ENCODE measurements around the gene PRKCH. TPM values are rescaled to one million over a fixed set of nuclear protein-coding genes. Genes with fewer than 3 reads are reported as not detected.

The PRKCH gene
- total RNA-seq, 2 experiments from 2014 or later: 304 to 312 TPM

- H3K9me3 Mint-ChIP-seq (ENCODE audit: low read depth): no peaks in the 10 kb centered on the region
- H3K4me1 Mint-ChIP-seq: peaks cover 77% of the 10 kb centered on the region
- CTCF ChIA-PET: interaction anchor here (1.1 kb wide), 1 partner anchor 11 kb away, joined by 3 read pairs; no protein-coding TSS in a partner anchor
- no peak overlapping the region for H3K4me3 Mint-ChIP-seq
- H3K27me3 Mint-ChIP-seq: no peaks in the 10 kb centered on the region
- DNase-seq: no peak
- H3K36me3 Mint-ChIP-seq: peaks cover 65% of the 10 kb centered on the region
- ATAC-seq: peak; percentile 43
- H3K27ac Mint-ChIP-seq: peak overlapping the region; percentile 63
Observed at GRCh38 chr14:61510736-61511557, 189.6 kb downstream of the PRKCH start.

- H3K4me1 Mint-ChIP-seq: peaks cover 77% of the 10 kb centered on the region
- peaks cover 64% of the 10 kb centered on the region for H3K36me3 Mint-ChIP-seq
- peak overlapping the region; percentile 61 for H3K27ac Mint-ChIP-seq
- H3K4me3 Mint-ChIP-seq: no peak overlapping the region
- no peaks in the 10 kb centered on the region for H3K9me3 Mint-ChIP-seq (ENCODE audit: low read depth)
- ATAC-seq (peak; percentile 42), DNase-seq (no peak)
- no peaks in the 10 kb centered on the region for H3K27me3 Mint-ChIP-seq
- CTCF ChIA-PET: interaction anchor here (1.1 to 1.5 kb wide), 2 partner anchors 10 to 14 kb away, joined by 3 read pairs; no protein-coding TSS in a partner anchor
Observed at GRCh38 chr14:61511558-61511948, 190.2 kb downstream of the PRKCH start.

- DNase-seq (no peak), ATAC-seq (no peak)
- CTCF ChIA-PET: interaction anchor here (0.7 to 1.5 kb wide), 3 partner anchors 7 to 257 kb away, joined by 3 read pairs; no protein-coding TSS in a partner anchor
- Mint-ChIP-seq H3K4me3 (no peak overlapping the region), H3K27me3 (no peaks in the 10 kb centered on the region), H3K36me3 (peaks cover 61% of the 10 kb centered on the region), H3K27ac (peak overlapping the region; percentile 61), H3K9me3 (ENCODE audit: low read depth) (no peaks in the 10 kb centered on the region), H3K4me1 (peaks cover 79% of the 10 kb centered on the region)
Observed at GRCh38 chr14:61512026-61512834, 190.9 kb downstream of the PRKCH start.

- no peaks in the 10 kb centered on the region for H3K27me3 Mint-ChIP-seq
- peaks cover 50% of the 10 kb centered on the region for H3K36me3 Mint-ChIP-seq
- DNase-seq (no peak), ATAC-seq (no peak)
- H3K4me3 Mint-ChIP-seq: no peak overlapping the region
- H3K27ac Mint-ChIP-seq: no peak overlapping the region
- H3K9me3 Mint-ChIP-seq (ENCODE audit: low read depth): no peaks in the 10 kb centered on the region
- H3K4me1 Mint-ChIP-seq: peaks cover 78% of the 10 kb centered on the region
- CTCF ChIA-PET: no interaction called here
Observed at GRCh38 chr14:61513986-61514830, 192.8 kb downstream of the PRKCH start.

- CTCF ChIA-PET: interaction anchor here (1.0 kb wide), 1 partner anchor 322 kb away, joined by 3 read pairs; no protein-coding TSS in a partner anchor
- peaks cover 49% of the 10 kb centered on the region for H3K36me3 Mint-ChIP-seq
- ATAC-seq (no peak), DNase-seq (no peak)
- no peaks in the 10 kb centered on the region for H3K9me3 Mint-ChIP-seq (ENCODE audit: low read depth)
- no peaks in the 10 kb centered on the region for H3K27me3 Mint-ChIP-seq
- no peak overlapping the region for H3K4me3 Mint-ChIP-seq
- peaks cover 72% of the 10 kb centered on the region for H3K4me1 Mint-ChIP-seq
- H3K27ac Mint-ChIP-seq: no peak overlapping the region
Observed at GRCh38 chr14:61514927-61515326, 193.5 kb downstream of the PRKCH start.

- ATAC-seq (no peak), DNase-seq (no peak)
- peaks cover 68% of the 10 kb centered on the region for H3K4me1 Mint-ChIP-seq
- peaks cover 52% of the 10 kb centered on the region for H3K36me3 Mint-ChIP-seq
- H3K4me3 Mint-ChIP-seq: no peak overlapping the region
- H3K9me3 Mint-ChIP-seq (ENCODE audit: low read depth): no peaks in the 10 kb centered on the region
- CTCF ChIA-PET: interaction anchor here (1.0 kb wide), 1 partner anchor 322 kb away, joined by 3 read pairs; no protein-coding TSS in a partner anchor
- no peaks in the 10 kb centered on the region for H3K27me3 Mint-ChIP-seq
- peak overlapping the region; percentile 27 for H3K27ac Mint-ChIP-seq
Observed at GRCh38 chr14:61515436-61516117, 194.2 kb downstream of the PRKCH start.

- Mint-ChIP-seq H3K4me1 (peaks cover 62% of the 10 kb centered on the region), H3K27me3 (no peaks in the 10 kb centered on the region), H3K9me3 (ENCODE audit: low read depth) (no peaks in the 10 kb centered on the region), H3K4me3 (no peak overlapping the region), H3K27ac (no peak overlapping the region), H3K36me3 (peaks cover 53% of the 10 kb centered on the region)
- no peak for DNase-seq
- CTCF ChIA-PET: no interaction called here
- ATAC-seq: no peak
Observed at GRCh38 chr14:61516118-61516743, 194.9 kb downstream of the PRKCH start.

GRCh38 chr14:61516964-61517653 is 195.7 kb downstream of the PRKCH start:
- DNase-seq (no peak), ATAC-seq (no peak)
- Mint-ChIP-seq H3K4me1 (peaks cover 57% of the 10 kb centered on the region), H3K27me3 (no peaks in the 10 kb centered on the region), H3K27ac (peak overlapping the region; percentile 11), H3K9me3 (ENCODE audit: low read depth) (no peaks in the 10 kb centered on the region), H3K36me3 (peaks cover 58% of the 10 kb centered on the region), H3K4me3 (no peak overlapping the region)
- CTCF ChIA-PET: no interaction called here

- ATAC-seq (no peak), DNase-seq (no peak)
- Mint-ChIP-seq H3K36me3 (peaks cover 62% of the 10 kb centered on the region), H3K27me3 (no peaks in the 10 kb centered on the region), H3K9me3 (ENCODE audit: low read depth) (no peaks in the 10 kb centered on the region), H3K27ac (peak overlapping the region; percentile 52), H3K4me1 (peaks cover 64% of the 10 kb centered on the region), H3K4me3 (no peak overlapping the region)
- CTCF ChIA-PET: interaction anchor here (0.6 kb wide), 1 partner anchor 319 kb away, joined by 5 read pairs; no protein-coding TSS in a partner anchor
Observed at GRCh38 chr14:61517911-61518384, 196.6 kb downstream of the PRKCH start.

GRCh38 chr14:61518403-61518802 is 197.0 kb downstream of the PRKCH start:
- Mint-ChIP-seq H3K4me1 (peaks cover 65% of the 10 kb centered on the region), H3K27ac (peak overlapping the region; percentile 52), H3K27me3 (no peaks in the 10 kb centered on the region), H3K9me3 (ENCODE audit: low read depth) (no peaks in the 10 kb centered on the region), H3K4me3 (no peak overlapping the region), H3K36me3 (peaks cover 60% of the 10 kb centered on the region)
- CTCF ChIA-PET: interaction anchor here (0.6 to 1.0 kb wide), 2 partner anchors 17 to 318 kb away, joined by 3 to 5 read pairs; no protein-coding TSS in a partner anchor
- DNase-seq: no peak
- peak; percentile 16 for ATAC-seq

GRCh38 chr14:61519106-61519505 is 197.7 kb downstream of the PRKCH start:
- CTCF ChIA-PET: interaction anchor here (1.0 kb wide), 1 partner anchor 18 kb away, joined by 3 read pairs; no protein-coding TSS in a partner anchor
- H3K36me3 Mint-ChIP-seq: peaks cover 56% of the 10 kb centered on the region
- ATAC-seq: no peak

More at GRCh38 chr14:61519106-61519505, 197.7 kb downstream of the PRKCH start:
- no peak overlapping the region for H3K27ac Mint-ChIP-seq
- H3K27me3 Mint-ChIP-seq: no peaks in the 10 kb centered on the region
- H3K4me1 Mint-ChIP-seq: peaks cover 68% of the 10 kb centered on the region
- no peaks in the 10 kb centered on the region for H3K9me3 Mint-ChIP-seq (ENCODE audit: low read depth)
- DNase-seq: no peak
- no peak overlapping the region for H3K4me3 Mint-ChIP-seq
